HL-60 (cell line): ENCODE measurements around the gene TM7SF3.
"Not testable (repeated sequence)": the region's sequence is repeated elsewhere in the genome, so short reads cannot be mapped to it uniquely, and the experiment has no call there.

ENCODE experiments used
- DNase-seq, 2 experiments: peaks; one replicate each; pipeline ENCODE4 v3.0.0-alpha.2; 2010 to 2020; ENCODE audit warnings: low read depth in 1 of 2, low spot score in 1 of 2
- H3K27ac ChIP-seq: fragments of 250-450 bp; sonication (Bioruptor Pico); replicated peaks from 2 replicates; pipeline ENCODE4 v1.5.1; 2020; ENCODE audit warnings: mild to moderate bottlenecking, moderate library complexity
- H3K27me3 ChIP-seq: fragments of 250-450 bp; sonication (Bioruptor Pico); 2 replicates; pipeline ENCODE4 v1.5.1; 2021; ENCODE audit warnings: mild to moderate bottlenecking, moderate library complexity; ENCODE audit not compliant: insufficient read depth, poor library complexity, severe bottlenecking
- H3K4me3 ChIP-seq: replicated peaks from 2 replicates; pipeline ENCODE4 v1.5.1; 2011; ENCODE audit warnings: mild to moderate bottlenecking, control low read depth, low read length; ENCODE audit not compliant: insufficient read depth
- CTCF ChIP-seq: IDR thresholded peaks from one replicate; pipeline ENCODE4 v1.5.1; 2011; ENCODE audit warnings: low read length, control low read depth, inconsistent platforms; ENCODE audit not compliant: insufficient read depth
- GABPA ChIP-seq: IDR thresholded peaks from 2 replicates; pipeline ENCODE4 v1.6.1; 2012; ENCODE audit warnings: low read depth
- POLR2AphosphoS5 ChIP-seq: IDR thresholded peaks from 2 replicates; pipeline ENCODE4 v1.6.1; 2012; ENCODE audit warnings: low read depth
- REST ChIP-seq: IDR thresholded peaks from 2 replicates; pipeline ENCODE4 v1.6.1; 2012; ENCODE audit warnings: low read depth; ENCODE audit not compliant: insufficient replicate concordance
- SPI1 ChIP-seq: IDR thresholded peaks from 2 replicates; pipeline ENCODE4 v1.6.1; 2012; ENCODE audit warnings: low read depth, mild to moderate bottlenecking, borderline replicate concordance

The TM7SF3 gene

GRCh38 chr12:26961803-26962202 lies 52.4 kb downstream of the TM7SF3 start:
- TF ChIP-seq SPI1 = no peak
- TF ChIP-seq CTCF = no peak
- TF ChIP-seq REST = no peak
- TF ChIP-seq POLR2AphosphoS5 = no peak
- TF ChIP-seq GABPA = no peak
- H3K27me3 ChIP-seq = no peaks in the 10 kb centered on the region
- no peak for DNase-seq
- no peak overlapping the region for H3K27ac ChIP-seq
- no peak overlapping the region for H3K4me3 ChIP-seq

- H3K4me3 ChIP-seq, H3K27me3 ChIP-seq, H3K27ac ChIP-seq, DNase-seq: not testable (repeated sequence)
These were observed 52.8 kb downstream of the TM7SF3 start for GRCh38 chr12:26961391-26961790.

- no peaks in the 10 kb centered on the region for H3K27me3 ChIP-seq
- H3K27ac ChIP-seq = peak overlapping the region; percentile 58
- no peak overlapping the region for H3K4me3 ChIP-seq
- DNase-seq = peak in 1 of 2 experiments; percentile 24
- no peak for TF ChIP-seq GABPA
- TF ChIP-seq POLR2AphosphoS5 = no peak
- TF ChIP-seq REST = no peak
- TF ChIP-seq CTCF = no peak
- no peak for TF ChIP-seq SPI1
These were observed 60.2 kb downstream of the TM7SF3 start for GRCh38 chr12:26954027-26954426.

GRCh38 chr12:26953447-26953846 lies 60.7 kb downstream of the TM7SF3 start:
- TF ChIP-seq POLR2AphosphoS5 (no peak), REST (no peak), SPI1 (no peak), GABPA (no peak), CTCF (no peak)
- peak in 1 of 2 experiments; percentile 52 for DNase-seq
- peak overlapping the region; percentile 58 for H3K27ac ChIP-seq
- peak overlapping the region; percentile 23; the same call in 1 of the 2 replicates for H3K4me3 ChIP-seq
- no peaks in the 10 kb centered on the region for H3K27me3 ChIP-seq
